SK-N-SH treated with all-trans-retinoic acid at 6 μM for 48 hours (cell line): Measurements from ENCODE around the gene PDLIM4.

Source experiments
- ESRRG ChIP-seq: fragments of 250-450 bp; sonication (Bioruptor Pico); IDR thresholded peaks from 2 replicates; pipeline ENCODE4 v1.6.1; 2021; ENCODE audit warnings: mild to moderate bottlenecking
- ISL1 ChIP-seq: fragments of 250-450 bp; sonication (Bioruptor Pico); IDR thresholded peaks from 2 replicates; pipeline ENCODE4 v2.1.2; 2022; ENCODE audit warnings: mild to moderate bottlenecking, moderate library complexity
- PPARA ChIP-seq: fragments of 250-450 bp; sonication (Bioruptor Pico); IDR thresholded peaks from 2 replicates; pipeline ENCODE4 v1.5.0; 2020; ENCODE audit warnings: mild to moderate bottlenecking, borderline replicate concordance
- RARB ChIP-seq: fragments of 250-450 bp; sonication (Bioruptor Pico); IDR thresholded peaks from 2 replicates; pipeline ENCODE4 v1.8.0; 2021; ENCODE audit warnings: mild to moderate bottlenecking, moderate library complexity
- TOX ChIP-seq: fragments of 250-450 bp; sonication (Bioruptor Pico); IDR thresholded peaks from 2 replicates; pipeline ENCODE4 v1.8.0; 2021; ENCODE audit warnings: mild to moderate bottlenecking, moderate library complexity, borderline replicate concordance
- TSHZ2 ChIP-seq: fragments of 250-450 bp; sonication (Bioruptor Pico); IDR thresholded peaks from 2 replicates; pipeline ENCODE4 v1.5.0; 2020; ENCODE audit warnings: mild to moderate bottlenecking, moderate library complexity
- ZC3H10 ChIP-seq: fragments of 250-450 bp; sonication (Bioruptor Pico); IDR thresholded peaks from 2 replicates; pipeline ENCODE4 v1.5.1; 2021; ENCODE audit warnings: mild to moderate bottlenecking, moderate library complexity
- ZFP3 ChIP-seq: fragments of 250-450 bp; sonication (Bioruptor Pico); IDR thresholded peaks from 2 replicates; pipeline ENCODE4 v1.5.0; 2020; ENCODE audit warnings: mild to moderate bottlenecking, moderate library complexity
- ZFP30 ChIP-seq: fragments of 450-650 bp; formaldehyde crosslinking; IDR thresholded peaks from 2 replicates; pipeline ENCODE4 v1.5.0; 2022; ENCODE audit warnings: mild to moderate bottlenecking, moderate library complexity

- TF ChIP-seq RARB (CRISPR knock-in tag) (no peak), TOX (CRISPR knock-in tag) (no peak), ZC3H10 (no peak), PPARA (CRISPR knock-in tag) (no peak), ZFP30 (CRISPR knock-in tag) (no peak), TSHZ2 (CRISPR knock-in tag) (no peak), ZFP3 (CRISPR knock-in tag) (no peak), ESRRG (no peak), ISL1 (no peak)
Measured at GRCh38 chr5:132233081-132233480, 24.4 kb upstream of the PDLIM4 start.
